Cerebellar nuclear complex (tissue), 1 donor: ENCODE results near the gene SDCCAG8.

Experiments
- DNase-seq, 2 experiments: peaks; one replicate each; lab custom pipeline; 2025; lab: John Stamatoyannopoulos, UW

The SDCCAG8 gene

DNA sequence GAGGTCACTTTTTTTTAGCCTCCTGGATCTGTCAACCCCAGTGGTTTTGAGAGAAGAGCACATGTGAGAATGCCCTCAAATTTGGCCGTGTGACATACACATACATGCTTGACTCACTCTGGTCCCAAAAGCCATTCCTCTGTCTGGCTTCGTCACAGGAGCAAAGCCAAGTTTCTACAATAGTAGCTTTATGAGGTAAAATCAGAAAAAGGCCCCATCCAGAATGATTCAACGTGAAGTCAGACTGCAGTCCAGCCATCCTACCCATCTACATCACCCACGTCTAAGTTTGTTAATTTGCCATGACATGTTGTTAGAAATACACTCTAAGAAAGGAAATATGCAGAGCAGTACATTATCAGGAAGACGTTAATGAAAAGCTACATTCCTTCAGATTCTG is 245.2 kb downstream of the SDCCAG8 start:
- DNase-seq: no peak

DNA sequence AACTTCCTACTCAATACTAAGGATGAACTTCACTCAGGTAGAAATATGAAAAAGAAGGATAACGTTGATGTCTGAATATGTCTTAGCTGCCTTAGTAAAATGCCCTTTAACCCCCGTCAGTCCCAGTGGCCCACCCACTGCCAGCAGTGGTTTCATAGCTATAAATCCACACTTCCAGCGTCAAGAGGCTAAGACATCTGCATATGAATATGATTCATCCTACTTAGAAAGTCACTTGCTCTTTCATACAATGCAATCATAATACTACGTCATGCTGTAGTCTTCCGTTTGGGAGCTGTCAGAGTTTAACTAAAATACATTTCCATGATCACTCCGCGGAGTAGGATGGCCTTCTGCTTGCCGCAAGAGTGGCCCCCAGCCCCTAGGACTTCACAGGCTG is 247.3 kb downstream of the SDCCAG8 start:
- no peak for DNase-seq

DNA sequence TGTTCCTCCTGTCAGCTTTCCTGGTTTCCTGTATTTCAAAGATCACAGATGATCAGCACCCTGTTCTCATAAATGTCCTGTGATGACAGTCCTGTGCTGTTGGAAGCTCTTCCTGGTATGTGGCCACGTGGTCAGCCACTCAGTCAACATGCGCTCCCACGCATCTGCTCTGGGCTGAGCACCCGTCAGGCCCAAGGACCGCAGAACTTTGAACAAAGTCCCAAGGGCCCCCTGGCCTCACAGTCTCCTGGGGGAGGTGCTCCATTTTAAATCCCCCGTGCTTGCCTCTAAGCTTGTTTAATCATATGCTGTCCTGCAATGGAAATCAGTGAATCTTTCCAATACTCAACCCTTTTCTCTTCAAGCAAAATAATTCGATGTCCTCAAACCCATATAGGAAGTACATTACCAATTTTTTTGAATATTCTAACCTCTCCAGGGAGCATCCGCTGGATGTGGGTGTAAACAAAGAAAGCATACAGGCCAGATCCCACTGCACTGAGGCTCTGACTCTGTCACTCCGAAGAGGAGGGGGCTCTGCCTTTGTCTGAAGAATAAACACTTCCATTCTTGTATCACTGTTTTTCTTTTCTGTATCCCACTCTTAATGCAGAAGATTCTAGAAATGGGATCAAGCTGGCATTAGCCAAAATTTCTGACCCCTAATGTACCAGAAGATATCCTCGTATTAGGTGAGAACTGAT is 250.3 kb downstream of the SDCCAG8 start:
- DNase-seq: no peak

DNA sequence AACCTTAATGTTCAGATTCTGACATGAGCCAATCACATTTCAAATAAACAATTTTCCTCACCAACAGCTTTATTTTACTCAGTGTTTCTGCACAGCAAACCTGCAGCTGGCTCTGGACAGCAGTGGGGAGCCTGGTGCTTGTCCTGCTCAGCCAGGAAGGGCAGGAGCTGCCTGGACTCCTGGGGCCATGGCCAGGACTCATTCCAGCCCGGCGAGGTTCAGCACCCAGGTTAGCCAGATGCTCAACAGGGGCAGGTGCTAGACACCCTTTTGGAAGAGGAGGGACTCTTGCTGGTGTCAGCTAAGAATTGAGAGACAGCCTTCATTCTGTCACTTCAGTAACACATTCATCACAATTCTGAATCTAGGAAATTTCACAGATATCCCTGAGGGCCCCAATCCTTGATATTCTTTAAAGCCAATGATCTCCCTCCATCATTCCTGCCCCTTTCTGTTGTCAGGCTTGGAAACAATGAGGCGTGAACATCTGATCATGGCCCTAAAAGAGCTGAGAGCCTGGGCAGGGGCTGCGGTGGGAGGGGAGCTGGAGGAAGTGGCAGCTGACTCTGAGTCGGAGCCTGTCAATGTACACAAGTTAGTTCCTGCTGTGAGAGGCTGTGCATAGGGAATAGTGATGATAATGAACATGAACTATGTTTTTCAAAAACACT is 251.3 kb downstream of the SDCCAG8 start:
- DNase-seq: no peak

DNA sequence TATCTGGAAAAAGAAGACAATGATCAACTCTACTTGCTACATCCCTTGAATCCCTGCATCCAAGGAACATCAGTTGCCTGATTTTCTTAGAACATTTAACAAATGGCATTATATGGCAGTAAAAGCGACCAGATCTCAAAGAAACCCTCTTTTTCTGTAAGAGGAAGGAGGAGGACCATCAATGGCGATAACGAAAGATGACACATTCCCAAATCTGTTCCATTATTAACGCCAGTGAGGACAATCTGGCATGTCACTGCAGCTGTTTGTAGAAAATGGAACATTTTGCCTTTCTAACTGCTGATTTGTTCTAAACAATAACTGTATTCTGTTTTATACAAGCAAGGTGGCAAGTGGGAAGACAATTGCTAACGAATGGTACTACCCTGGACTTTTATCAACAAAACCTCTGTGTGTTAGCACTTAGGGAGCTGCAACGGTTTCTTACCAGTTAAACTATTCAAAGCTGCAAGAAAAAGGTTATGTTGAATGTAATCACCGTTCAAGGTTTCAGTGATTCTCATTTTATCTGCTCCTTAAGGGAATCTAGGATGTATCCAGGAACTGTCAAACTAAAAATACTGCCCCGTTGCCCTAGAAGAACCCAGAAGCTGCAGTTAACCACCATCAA is 251.9 kb downstream of the SDCCAG8 start:
- DNase-seq: no peak

DNA sequence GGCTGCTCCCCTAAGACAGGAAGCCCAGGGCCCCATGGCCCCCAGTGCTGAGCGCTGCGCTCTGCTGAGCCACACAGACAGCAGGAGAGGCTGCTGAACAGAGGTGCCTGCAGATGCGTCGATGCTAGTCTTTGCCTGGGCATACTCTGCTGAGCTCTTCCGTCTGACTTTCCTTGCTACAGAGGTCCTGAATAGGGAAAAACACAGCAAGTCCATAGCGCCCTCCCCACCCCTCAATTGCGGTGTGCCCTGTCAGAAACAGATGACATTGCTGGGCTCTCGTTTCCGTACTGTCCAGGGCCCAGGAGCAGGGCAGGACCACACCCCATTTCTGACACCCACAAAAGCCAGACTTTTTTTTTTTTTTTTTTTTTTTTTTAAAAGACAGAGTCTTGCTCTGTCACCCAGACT is 252.5 kb downstream of the SDCCAG8 start:
- no peak for DNase-seq

DNA sequence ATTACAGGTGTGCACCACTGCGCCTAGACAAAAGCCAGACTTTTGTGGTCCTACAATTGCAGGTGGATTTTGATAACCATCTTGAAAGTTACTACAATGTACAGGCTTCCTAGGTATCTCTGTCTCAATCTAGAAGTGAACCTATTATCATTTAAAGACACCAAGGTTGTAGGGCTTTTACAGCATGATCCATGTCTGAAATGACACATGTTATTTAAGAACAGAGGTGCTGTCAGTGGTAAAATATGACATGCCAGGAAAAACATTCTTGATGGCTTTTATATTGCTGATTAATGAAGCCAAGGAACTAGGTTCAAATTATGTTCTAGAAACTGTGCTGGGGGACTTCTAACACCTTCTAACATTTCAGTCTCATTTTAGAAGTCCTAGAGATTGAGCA is 253.1 kb downstream of the SDCCAG8 start:
- no peak for DNase-seq

DNA sequence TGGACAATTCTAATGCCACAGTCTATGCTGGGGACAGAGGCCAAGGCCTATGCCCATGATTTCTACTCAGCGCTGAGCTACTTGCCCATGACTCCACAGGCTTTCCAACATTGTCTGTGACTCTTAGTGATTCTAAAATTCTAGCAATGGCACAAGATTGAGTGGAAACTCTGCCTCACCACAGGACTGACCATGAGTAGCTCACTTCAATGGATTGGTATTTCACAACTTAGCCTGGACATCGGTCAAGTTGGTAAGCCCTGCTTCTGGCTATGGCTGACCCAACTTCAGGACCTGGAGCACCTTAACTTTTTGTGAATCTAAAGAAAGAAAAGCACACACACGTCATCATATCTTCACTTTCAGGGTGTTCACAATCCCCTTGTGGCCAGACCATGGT is 255.1 kb downstream of the SDCCAG8 start:
- no peak for DNase-seq

DNA sequence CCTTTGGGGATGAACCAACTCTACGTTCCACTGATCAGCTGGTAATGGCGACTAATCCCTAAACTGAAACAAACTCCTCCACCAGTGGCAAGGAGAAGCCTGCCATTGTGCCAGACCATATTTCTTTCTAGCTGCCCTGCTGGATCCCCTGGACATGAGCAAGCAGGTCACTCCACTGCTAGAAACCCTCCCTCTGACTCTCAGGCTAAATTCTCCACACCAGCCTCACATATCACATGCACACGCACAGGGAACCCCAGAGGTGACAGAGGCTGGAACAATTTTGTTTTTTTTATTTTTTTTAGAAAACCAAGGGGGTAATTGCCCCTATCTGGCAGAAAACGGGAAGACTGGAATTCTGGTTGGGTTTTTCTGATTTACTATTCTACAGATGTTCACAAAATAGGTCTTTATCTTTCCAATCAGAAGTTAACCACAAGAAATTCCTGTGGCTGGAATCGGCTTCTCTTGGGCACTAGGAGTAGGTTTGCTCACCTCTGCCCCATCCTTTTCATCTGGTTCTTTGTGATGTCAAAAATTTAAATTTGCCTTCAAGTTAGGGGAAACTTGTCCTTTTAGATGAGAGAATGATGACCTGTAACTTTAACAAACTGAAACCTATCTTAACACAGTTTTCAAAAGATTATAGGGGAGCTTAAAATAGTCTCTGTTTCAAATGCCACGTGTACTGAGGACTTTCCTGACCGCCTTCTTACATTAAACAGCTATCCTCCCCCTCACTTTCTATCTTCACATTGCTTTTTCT is 258.1 kb downstream of the SDCCAG8 start:
- no peak for DNase-seq

DNA sequence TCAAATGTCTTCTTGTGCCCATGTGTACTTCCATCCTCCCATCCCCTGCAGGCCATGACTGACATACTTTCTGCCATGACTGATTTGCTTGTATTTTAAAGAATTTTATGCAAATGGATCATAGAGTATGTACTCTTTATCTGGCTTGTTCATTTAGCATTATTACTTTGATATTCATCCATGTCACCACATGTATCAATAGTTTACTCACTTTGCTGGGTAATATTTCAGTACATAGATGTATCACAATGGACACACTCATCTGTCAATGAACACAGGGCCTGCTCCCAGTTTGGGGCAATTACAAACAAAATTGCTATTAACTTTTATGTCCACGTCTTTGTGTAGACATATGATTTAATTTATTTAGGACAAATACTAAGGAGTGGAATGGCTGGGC is 259.1 kb downstream of the SDCCAG8 start:
- DNase-seq: no peak

DNA sequence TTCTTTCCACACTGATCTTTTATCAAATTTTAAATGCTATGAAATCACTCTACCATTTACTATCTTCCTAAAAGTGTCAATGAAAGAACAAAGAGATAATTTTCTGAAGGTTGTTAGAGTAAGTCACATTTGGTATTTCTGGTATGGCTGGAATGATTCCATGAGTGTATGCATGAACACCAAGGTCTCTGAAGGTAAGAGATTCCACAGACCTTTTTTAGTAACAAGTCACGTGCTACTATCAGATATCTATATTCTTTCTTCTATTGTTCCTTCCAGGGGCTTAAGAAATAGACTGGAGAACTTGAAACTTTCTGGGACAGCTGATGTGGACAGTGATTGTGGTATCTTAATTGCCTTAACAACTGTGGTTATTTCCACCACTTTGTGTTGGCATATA is 265.0 kb downstream of the SDCCAG8 start:
- DNase-seq: no peak

DNA sequence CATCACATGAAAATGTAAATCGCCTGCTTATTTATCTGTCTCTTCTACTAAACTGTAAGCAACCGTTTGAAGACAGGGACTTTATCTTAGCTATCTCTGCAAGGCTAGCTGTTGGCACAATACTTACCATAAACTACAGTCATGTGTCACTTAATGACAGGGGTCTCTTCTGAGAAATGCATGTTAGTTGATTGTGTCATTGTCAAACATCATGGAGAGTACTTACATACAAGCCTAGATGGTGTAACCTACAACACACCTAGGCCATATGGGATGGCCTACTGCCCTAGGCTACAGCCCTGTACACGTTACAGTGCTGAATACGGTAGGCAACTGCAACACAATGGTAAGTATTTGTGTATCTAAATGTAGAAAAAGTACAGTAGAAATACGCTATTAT is 267.9 kb downstream of the SDCCAG8 start:
- no peak for DNase-seq

DNA sequence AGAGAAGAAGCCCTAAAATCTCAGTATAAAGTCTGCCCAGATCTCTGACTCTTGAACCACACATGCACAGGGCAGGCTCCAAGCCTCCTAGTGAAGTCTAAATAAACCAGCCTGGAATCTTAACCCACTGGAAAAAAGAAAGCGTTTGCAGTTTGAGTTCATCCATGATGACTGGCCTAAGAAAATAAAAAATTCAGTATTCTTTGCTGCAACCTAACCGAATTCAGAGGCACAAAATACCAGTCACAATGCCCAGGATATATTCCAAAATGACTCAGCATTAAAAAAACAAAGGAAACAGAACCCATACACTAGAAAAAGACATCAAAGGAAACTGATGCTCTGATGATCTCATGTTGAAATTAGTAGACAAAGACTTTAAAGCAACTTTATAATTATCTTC is 269.2 kb downstream of the SDCCAG8 start:
- DNase-seq: no peak

DNA sequence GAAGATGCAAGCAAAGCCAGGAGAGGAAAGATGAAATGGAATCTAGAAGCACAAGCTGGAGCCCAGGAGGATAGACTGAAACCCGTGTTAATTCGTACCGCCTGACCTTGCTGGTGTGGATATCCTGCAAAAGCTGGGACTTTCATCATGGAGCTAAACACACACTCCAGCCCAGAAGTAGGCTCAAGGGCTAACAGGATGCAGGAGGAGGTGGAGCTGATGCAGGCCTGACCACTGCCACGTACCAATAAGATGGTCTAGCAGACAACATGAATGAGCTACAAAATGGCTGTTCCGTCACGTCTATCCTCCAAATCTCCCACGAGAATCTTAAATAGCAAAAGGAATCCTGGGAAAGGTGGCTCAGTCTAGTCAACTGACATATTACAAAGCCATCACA is 270.3 kb downstream of the SDCCAG8 start:
- no peak for DNase-seq

DNA sequence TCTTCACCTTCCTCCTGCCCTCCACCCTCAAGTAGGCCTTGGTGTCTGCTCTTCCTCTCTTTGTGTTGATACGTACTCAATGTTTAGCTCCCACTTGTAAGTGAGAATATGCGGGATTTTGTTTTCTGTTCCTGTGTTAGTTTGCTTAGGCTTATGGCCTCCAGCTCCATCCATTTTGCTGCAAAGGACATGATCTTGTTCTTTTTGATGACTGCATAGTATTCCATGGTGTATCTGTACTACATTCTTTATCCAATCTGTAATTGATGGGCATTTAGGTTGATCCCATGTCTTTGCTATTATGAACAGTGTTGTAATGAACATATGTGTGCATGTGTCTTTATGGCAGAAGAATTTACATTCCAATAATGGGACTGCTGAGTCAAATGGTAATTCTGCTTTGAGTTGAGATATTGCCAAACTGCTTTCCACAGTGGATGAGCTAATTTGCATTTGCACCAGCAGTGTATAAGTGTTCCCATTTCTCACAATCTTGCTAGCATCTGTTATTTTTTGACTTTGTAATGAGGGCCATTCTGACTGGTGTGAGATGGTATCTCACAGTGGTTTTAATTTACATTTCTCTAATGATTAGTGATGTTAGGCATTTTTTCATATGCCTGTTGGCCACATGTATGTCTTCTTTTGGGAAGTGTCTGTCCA is 272.7 kb downstream of the SDCCAG8 start:
- no peak for DNase-seq

DNA sequence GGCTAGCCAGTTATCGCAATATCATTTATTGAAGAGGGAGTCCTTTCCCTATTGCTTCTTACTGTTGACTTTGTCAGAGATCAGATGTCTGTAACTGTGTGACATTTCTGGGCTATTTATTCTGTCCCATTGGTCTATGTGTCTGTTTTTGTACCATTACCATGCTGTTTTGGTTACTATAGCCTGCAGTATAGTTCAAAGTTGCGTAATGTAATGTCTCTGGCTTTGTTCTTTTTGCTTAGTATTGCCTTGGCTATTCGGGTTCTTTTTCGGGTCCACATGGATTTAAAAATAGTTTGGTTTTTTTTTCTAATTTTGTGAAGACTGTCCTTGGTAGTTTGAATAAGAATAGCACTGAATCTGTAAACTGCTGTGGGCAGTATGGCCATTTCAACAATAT is 273.7 kb downstream of the SDCCAG8 start:
- no peak for DNase-seq

DNA sequence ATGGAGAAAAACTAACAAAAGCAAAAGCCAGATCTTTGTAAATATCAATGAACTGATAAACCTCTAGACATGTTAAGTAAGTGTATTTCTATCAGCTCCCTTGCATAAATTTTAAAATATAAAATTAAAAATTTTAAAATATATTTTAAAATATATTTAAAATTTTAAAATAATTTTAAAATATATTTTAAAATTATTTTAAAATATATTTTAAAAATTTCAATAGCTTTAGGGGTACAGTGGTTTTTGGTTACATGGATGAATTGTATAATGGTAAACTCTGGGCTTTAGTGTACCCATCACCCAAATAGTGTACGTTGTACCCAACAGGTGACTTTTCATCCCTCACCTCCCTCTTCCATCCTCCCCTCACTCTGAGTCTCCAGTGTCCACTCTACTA is 279.2 kb downstream of the SDCCAG8 start:
- DNase-seq: no peak

DNA sequence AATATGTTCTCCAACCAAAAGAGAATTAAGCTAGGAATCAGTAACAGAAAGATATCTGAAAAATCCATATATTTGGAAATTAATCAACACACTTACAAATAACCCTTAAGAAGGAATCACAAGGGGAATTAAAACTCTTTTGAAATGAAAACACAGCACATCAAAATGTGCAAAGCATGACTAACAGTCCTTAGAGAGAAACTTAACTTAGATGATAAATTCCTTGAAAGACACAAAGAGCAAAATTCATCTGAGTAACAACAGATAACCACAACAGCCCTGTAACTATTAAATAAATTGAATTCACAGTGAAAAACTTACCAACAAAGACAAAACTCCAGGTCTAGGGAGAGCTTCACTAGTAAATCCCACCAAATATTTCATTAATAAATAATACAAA is 283.8 kb downstream of the SDCCAG8 start:
- no peak for DNase-seq

DNA sequence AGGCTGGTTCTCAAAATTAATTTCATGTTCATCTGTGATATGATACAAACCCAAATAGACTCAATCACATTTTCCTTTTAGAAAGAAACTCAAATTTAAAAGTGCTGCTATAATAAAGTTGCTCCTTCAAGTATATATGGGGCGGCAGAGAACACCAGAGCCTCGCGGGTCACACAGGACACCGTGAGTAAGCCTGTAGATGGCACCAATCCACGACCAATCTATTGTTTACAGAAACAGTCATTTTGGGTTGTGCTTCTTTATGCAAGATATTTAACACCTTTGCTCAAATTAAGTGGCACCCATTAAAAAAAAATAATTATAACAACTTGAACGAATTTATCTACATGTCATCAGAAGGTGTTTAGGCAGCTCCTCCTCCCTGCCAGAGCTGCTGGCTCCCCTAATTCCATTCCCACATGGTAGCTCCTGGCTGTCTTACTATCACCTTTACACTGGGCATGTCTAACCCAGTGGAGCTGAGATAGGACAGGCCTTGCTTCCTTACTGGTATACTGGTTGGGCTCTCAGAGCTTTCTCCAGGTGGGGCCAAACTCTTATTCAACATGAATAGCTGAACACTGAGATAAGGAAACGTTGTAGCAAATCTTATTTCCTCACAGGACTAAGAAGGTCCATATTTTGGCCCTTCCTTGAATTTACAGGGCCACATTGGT is 287.0 kb downstream of the SDCCAG8 start:
- no peak for DNase-seq

DNA sequence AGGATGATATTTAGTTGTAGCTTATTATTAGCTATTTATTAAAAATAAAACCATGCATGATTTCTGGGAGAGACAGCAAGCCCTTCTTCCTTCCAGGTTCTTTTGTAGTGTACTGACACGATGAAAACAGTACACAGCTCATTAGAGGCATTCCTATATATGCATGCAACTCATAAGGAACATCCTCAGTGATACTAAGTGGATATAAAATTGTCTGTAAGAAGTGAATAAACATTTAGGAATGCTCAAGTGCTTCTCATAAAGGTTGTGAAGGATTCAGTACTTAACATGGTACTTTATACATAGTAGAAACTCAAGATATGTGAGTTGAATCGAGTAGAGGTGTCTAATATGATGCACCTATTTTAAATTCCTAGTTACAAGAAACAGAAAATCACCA is 287.7 kb downstream of the SDCCAG8 start:
- DNase-seq: no peak

DNA sequence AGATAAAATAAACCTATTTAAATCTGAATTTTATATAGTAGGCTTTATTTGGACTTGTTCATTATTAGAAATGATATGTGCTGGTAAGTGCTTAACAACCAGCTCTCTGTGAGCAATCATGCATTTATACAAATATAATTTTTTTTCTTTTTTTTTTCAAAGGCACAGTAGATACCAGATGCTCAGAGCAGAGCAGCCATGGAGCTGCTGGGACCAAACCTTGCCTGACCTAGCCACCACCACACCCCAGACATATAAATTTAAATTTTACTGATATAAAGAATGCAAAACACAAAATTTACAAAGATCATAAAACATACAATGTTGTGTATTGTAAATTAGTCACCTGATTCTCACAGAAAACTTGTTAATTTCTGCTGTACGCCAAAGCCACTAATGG is 290.6 kb downstream of the SDCCAG8 start:
- DNase-seq: no peak

DNA sequence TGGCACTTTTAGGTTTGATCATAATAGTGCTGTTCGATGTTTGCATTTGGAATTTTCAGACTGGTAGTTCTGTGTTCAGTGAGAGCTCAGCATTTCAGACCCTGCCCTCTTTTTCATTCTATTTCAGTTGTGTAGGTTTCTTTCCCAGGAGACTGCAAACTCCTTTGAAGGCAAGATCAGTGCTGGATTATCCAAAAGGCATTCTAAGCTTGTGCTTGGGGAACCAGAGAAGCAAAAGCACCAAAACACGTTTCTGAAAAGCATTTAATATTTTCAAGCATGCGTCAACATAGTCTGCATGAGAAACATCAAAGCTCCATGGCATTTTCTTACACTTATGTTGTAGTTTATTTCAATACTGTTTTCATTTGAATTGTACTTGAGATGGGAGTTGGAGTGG is 292.1 kb downstream of the SDCCAG8 start:
- DNase-seq: no peak
